ENCODE results near the gene NT5C3B. TPM values are rescaled to one million over a fixed set of nuclear protein-coding genes. Genes with fewer than 3 reads are reported as not detected.

The NT5C3B gene
- total and polyA plus RNA-seq, 2 donors (not counting 3 experiments of a cell fraction or from before 2014, with no cell fraction given) = 67.3 to 92.5 TPM

DNA sequence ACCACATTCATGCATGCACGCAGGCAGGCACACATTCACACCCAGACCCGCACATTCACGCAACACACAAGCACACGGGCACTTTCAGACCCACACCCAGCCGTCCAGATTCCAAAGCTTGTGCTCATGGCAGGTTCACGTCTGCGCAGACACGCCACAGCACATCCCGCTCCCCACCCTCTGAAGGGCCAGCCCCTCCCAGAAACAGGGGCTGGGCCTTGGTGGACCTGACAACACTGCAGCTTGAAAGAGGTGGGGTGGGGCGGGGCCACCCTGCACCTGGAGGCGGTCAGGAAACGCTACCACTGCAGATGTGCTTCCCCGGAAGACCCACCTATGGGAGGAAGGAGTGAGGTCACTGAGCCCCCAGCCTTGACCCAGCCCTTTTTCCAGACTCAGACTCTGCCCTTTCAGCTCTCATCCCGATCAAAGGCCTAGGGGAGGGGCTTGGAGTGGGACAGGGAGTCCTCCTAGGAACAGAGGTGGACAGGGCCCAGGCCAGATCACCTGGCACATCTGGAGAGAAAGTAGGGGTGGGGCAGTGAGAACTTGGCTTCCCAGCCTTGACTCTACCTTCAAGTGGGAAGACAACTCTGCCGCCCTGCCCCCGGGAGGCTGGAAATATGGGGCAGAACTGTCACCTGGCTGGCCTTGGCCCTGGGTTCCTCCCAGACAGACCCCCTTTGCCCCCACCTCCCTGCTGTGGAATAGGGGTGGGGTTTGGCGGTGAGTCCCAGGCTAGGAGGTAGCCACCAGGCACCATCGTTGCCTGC lies 35.2 kb downstream of the NT5C3B start:
- no peak for FAIRE-seq
- BruUV-seq (replicated peaks) = no TSS peak

More for the DNA sequence above, 35.2 kb downstream of the NT5C3B start:
- Histone ChIP-seq H3K9ac (replicated peaks; ENCODE audit: extremely low read depth, insufficient read depth, low read length) (no peak overlapping the region), H3K27me3 (ENCODE audit: control insufficient read depth in 2 of 2, insufficient read depth in 2 of 2, low read length in 2 of 2) (no peaks in the 10 kb centered on the region), H3K27ac (ENCODE audit: insufficient read depth, low read depth, low read length) (no peak overlapping the region), H3K9me1 (replicated peaks; ENCODE audit: control insufficient read depth, extremely low read depth, insufficient read depth, low read length) (no peaks in the 10 kb centered on the region), H3K36me3 (ENCODE audit: control insufficient read depth in 2 of 2, extremely low read depth in 1 of 2, insufficient read depth in 2 of 2, low read length in 2 of 2) (no peaks in the 10 kb centered on the region), H3K79me2 (ENCODE audit: control insufficient read depth, insufficient read depth, low read length) (no peaks in the 10 kb centered on the region), H2AFZ (ENCODE audit: low read depth, low read length) (no peak overlapping the region), H3K4me1 (ENCODE audit: control insufficient read depth, extremely low read depth, insufficient read depth, low read length) (peaks cover 8% of the 10 kb centered on the region), H3K4me2 (ENCODE audit: insufficient read depth, low read length) (no peak overlapping the region), H4K20me1 (replicated peaks; ENCODE audit: control insufficient read depth, extremely low read depth, insufficient read depth, low read length) (no peaks in the 10 kb centered on the region), H3K4me3 (replicated peaks in 1 of 3; ENCODE audit: insufficient read depth in 1 of 3, low read depth in 1 of 3, low read length in 3 of 3) (no peak overlapping the region), H3K9me3 (replicated peaks; ENCODE audit: control insufficient read depth, insufficient read depth, low read length) (no peaks in the 10 kb centered on the region)
- POLR2A ChIA-PET = interaction anchor here (1.0 to 2.1 kb wide), 4 partner anchors 14 to 23 kb away, joined by 3 to 10 read pairs (median 7); partner anchors contain the start of gene JUP
- TF ChIP-seq EZH2 (IDR thresholded peaks at IDR 0.05; ENCODE audit: borderline replicate concordance, low read depth, low read length, severe bottlenecking) (no peak), GATA2 (IDR thresholded peaks at IDR 0.05; ENCODE audit: insufficient read depth, insufficient read length, low read depth, low read length) (no peak), MYC (IDR thresholded peaks at IDR 0.05; ENCODE audit: low read depth, low read length) (no peak), POLR2A (IDR thresholded peaks at IDR 0.05; ENCODE audit: low read depth, low read length) (no peak), FOS (IDR thresholded peaks at IDR 0.05; ENCODE audit: borderline replicate concordance, insufficient read depth, low read length) (no peak), POLR2AphosphoS5 (IDR thresholded peaks at IDR 0.05; ENCODE audit: insufficient read depth, low read depth, low read length) (no peak), JUN (IDR thresholded peaks at IDR 0.05; ENCODE audit: borderline replicate concordance, insufficient read depth, insufficient read length, low read depth) (no peak)
- TF ChIP-seq, protein P1, sequence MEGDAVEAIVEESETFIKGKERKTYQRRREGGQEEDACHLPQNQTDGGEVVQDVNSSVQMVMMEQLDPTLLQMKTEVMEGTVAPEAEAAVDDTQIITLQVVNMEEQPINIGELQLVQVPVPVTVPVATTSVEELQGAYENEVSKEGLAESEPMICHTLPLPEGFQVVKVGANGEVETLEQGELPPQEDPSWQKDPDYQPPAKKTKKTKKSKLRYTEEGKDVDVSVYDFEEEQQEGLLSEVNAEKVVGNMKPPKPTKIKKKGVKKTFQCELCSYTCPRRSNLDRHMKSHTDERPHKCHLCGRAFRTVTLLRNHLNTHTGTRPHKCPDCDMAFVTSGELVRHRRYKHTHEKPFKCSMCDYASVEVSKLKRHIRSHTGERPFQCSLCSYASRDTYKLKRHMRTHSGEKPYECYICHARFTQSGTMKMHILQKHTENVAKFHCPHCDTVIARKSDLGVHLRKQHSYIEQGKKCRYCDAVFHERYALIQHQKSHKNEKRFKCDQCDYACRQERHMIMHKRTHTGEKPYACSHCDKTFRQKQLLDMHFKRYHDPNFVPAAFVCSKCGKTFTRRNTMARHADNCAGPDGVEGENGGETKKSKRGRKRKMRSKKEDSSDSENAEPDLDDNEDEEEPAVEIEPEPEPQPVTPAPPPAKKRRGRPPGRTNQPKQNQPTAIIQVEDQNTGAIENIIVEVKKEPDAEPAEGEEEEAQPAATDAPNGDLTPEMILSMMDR (IDR thresholded peaks at IDR 0.05; ENCODE audit: extremely low read depth in 1 of 2, insufficient read depth in 1 of 2, low read depth in 1 of 2, low read length in 2 of 2) = no peak
- TF ChIP-seq, protein P2, sequence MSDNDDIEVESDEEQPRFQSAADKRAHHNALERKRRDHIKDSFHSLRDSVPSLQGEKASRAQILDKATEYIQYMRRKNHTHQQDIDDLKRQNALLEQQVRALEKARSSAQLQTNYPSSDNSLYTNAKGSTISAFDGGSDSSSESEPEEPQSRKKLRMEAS (IDR thresholded peaks at IDR 0.05; ENCODE audit: insufficient read depth, insufficient read length) = no peak
- intact Hi-C loops (cut with micrococcal nuclease) = loop anchor here (1.0 to 2.0 kb wide), 4 partner anchors 14 to 62 kb away; partner anchors contain the start of gene JUP
- dilution Hi-C loops (cut with MboI; ENCODE audit: extremely low pct_ligation_motif_present, low sequenced_read_pairs) = loop anchor here (10.0 kb wide), 1 partner anchor 56 kb away; no protein-coding TSS in a partner anchor
- CTCF ChIA-PET = interaction anchor here (0.6 to 9.8 kb wide), 22 partner anchors 8 to 158 kb away, joined by 3 to 98 read pairs (median 4); partner anchors contain the start of genes JUP, KLHL11 and P3H4
- DNase-seq (ENCODE audit: low read depth, low spot score) = no peak

All from endothelial cell of umbilical vein (primary cell).